Trophoblast cell (in vitro differentiated cells and primary cell): ENCODE measurements around the gene CERS6.

Experiments used
- DNase-seq, 2 donors: peaks; one replicate each; pipeline ENCODE4 v3.0.0-alpha.2; 2016
- H2AFZ ChIP-seq: 2 replicates; pipeline ENCODE4 v1.6.1; 2013; ENCODE audit warnings: low read length, moderate library complexity, mild to moderate bottlenecking; ENCODE audit not compliant: insufficient read depth, poor library complexity
- H2AK5ac ChIP-seq: 2 replicates; pipeline ENCODE4 v1.6.1; 2013; ENCODE audit warnings: mild to moderate bottlenecking, low read length
- H2BK120ac ChIP-seq: 2 replicates; pipeline ENCODE4 v1.6.1; 2013; ENCODE audit warnings: low read length, mild to moderate bottlenecking, moderate library complexity; ENCODE audit not compliant: insufficient read depth, poor library complexity
- H2BK12ac ChIP-seq: 2 replicates; pipeline ENCODE4 v1.6.1; 2013; ENCODE audit warnings: mild to moderate bottlenecking, low read length, moderate library complexity
- H2BK5ac ChIP-seq: 2 replicates; pipeline ENCODE4 v1.6.1; 2013; ENCODE audit warnings: low read length, low read depth, moderate library complexity, mild to moderate bottlenecking; ENCODE audit not compliant: poor library complexity
- H3K14ac ChIP-seq: 2 replicates; pipeline ENCODE4 v1.6.1; 2013; ENCODE audit warnings: mild to moderate bottlenecking, low read length
- H3K18ac ChIP-seq: 2 replicates; pipeline ENCODE4 v1.6.1; 2013; ENCODE audit warnings: mild to moderate bottlenecking, low read length
- H3K23ac ChIP-seq: 2 replicates; pipeline ENCODE4 v1.6.1; 2013; ENCODE audit warnings: low read length
- H3K27ac ChIP-seq: 2 replicates; pipeline ENCODE4 v1.5.1; 2013; ENCODE audit warnings: low read depth, mild to moderate bottlenecking, inconsistent platforms, low read length, moderate library complexity
- H3K27me3 ChIP-seq: 2 replicates; pipeline ENCODE4 v1.6.1; 2013; ENCODE audit warnings: inconsistent platforms, mild to moderate bottlenecking, low read length, moderate library complexity; ENCODE audit not compliant: insufficient read depth
- H3K36me3 ChIP-seq, 2 experiments: 1 replicate in 1 of 2; 2 replicates in 1 of 2; pipeline ENCODE4 v1.6.1; 2013; ENCODE audit warnings: low read length in 2 of 2, mild to moderate bottlenecking in 2 of 2, moderate library complexity in 1 of 2; ENCODE audit not compliant: insufficient read depth in 2 of 2, control insufficient read depth in 1 of 2
- H3K4ac ChIP-seq: 2 replicates; pipeline ENCODE4 v1.6.1; 2013; ENCODE audit warnings: low read depth, mild to moderate bottlenecking, low read length, moderate library complexity
- H3K4me1 ChIP-seq, 2 experiments: 1 replicate in 1 of 2; 2 replicates in 1 of 2; pipeline ENCODE4 v1.6.1; 2013; ENCODE audit warnings: low read length in 2 of 2, mild to moderate bottlenecking in 2 of 2, moderate library complexity in 1 of 2; ENCODE audit not compliant: insufficient read depth in 2 of 2, control insufficient read depth in 1 of 2
- H3K4me2 ChIP-seq: 2 replicates; pipeline ENCODE4 v1.6.1; 2013; ENCODE audit warnings: inconsistent platforms, mild to moderate bottlenecking, low read length, moderate library complexity
- H3K4me3 ChIP-seq: 2 replicates; pipeline ENCODE4 v1.5.1; 2013; ENCODE audit warnings: mild to moderate bottlenecking, low read depth, low read length, inconsistent platforms
- H3K79me1 ChIP-seq: one replicate; pipeline ENCODE4 v1.6.1; 2013; ENCODE audit warnings: low read length
- H3K79me2 ChIP-seq: 2 replicates; pipeline ENCODE4 v1.6.1; 2013; ENCODE audit warnings: low read length, mild to moderate bottlenecking; ENCODE audit not compliant: control insufficient read depth, insufficient read depth, poor library complexity
- H3K9ac ChIP-seq: 2 replicates; pipeline ENCODE4 v1.6.1; 2013; ENCODE audit warnings: mild to moderate bottlenecking, low read length
- H3K9me3 ChIP-seq: 2 replicates; pipeline ENCODE4 v1.6.1; 2013; ENCODE audit warnings: low read depth, mild to moderate bottlenecking, control low read depth, inconsistent platforms, low read length; ENCODE audit not compliant: insufficient read depth
- H4K12ac ChIP-seq: 2 replicates; pipeline ENCODE4 v1.6.1; 2013; ENCODE audit warnings: low read depth, mild to moderate bottlenecking, low read length, moderate library complexity
- H4K8ac ChIP-seq: 2 replicates; pipeline ENCODE4 v1.6.1; 2013; ENCODE audit warnings: low read depth, mild to moderate bottlenecking, low read length, moderate library complexity
- H4K91ac ChIP-seq: one replicate; pipeline ENCODE4 v1.6.1; 2013; ENCODE audit warnings: low read depth, mild to moderate bottlenecking, low read length, moderate library complexity
- WGBS: extraction: QIAGEN DNeasy Blood & Tissue Kit; methylation state at CpG from one replicate; pipeline ENCODE4 v1.1.7; 2013; ENCODE audit warnings: missing lambda C conversion rate; ENCODE audit not compliant: insufficient read length, insufficient coverage; ENCODE audit errors: extremely low coverage; 5-methylcytosine and 5-hydroxymethylcytosine counted together

Gene CERS6

DNA sequence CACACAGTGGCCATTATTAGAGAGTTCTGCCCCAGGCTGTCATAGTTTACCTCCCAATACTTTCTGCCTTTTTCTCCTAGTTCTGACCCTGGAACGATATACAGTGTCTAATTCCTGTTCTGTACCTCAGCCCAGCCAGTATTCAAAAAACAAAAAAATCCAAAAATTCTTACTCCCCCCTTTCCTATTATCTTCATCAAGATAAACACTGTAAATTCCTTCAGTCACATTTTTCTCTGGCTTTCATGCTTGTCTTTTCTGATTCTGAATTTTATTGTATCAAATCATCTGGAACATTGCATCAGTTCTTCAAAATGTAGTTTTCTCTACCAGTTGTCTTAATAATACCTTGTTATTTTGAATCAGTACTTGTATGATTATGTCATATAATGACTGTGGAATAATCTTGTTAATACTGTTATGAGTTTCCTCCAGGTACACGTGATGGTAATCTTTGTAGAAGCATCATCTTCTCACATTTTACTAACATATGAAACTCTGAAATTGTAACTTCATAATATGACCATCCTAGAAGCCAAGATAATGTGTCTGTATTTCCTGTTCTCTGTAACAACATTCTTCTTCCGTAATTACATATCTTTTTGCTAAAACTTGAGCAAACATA is 267.3 kb downstream of the CERS6 start:
- no peaks in the 10 kb centered on the region for H3K79me2 ChIP-seq
- H4K8ac ChIP-seq: no peak overlapping the region
- no peak overlapping the region for H3K4ac ChIP-seq
- no peak overlapping the region for H4K91ac ChIP-seq
- H3K36me3 ChIP-seq: peaks cover 1 to 2% of the 10 kb centered on the region in 2 experiments
- no peak overlapping the region for H3K23ac ChIP-seq
- peaks cover 3 to 4% of the 10 kb centered on the region in 2 experiments for H3K4me1 ChIP-seq
- no peak overlapping the region for H2AFZ ChIP-seq
- H3K14ac ChIP-seq: no peak overlapping the region
- H3K27me3 ChIP-seq: no peaks in the 10 kb centered on the region
- no peak overlapping the region for H2BK120ac ChIP-seq
- no CpG with 5 or more reads among the region's 3 CpGs for WGBS
- DNase-seq: peak; percentile 49 to 83
- H2BK12ac ChIP-seq: no peak overlapping the region
- no peak overlapping the region for H3K27ac ChIP-seq
- H2AK5ac ChIP-seq: no peak overlapping the region
- H3K9ac ChIP-seq: no peak overlapping the region
- H3K4me2 ChIP-seq: no peak overlapping the region
- H2BK5ac ChIP-seq: no peak overlapping the region
- H3K9me3 ChIP-seq: no peaks in the 10 kb centered on the region
- H3K18ac ChIP-seq: no peak overlapping the region
- H4K12ac ChIP-seq: no peak overlapping the region
- no peak overlapping the region for H3K4me3 ChIP-seq
- H3K79me1 ChIP-seq: no peaks in the 10 kb centered on the region

- WGBS: no CpG with 5 or more reads among the region's 3 CpGs
- H3K14ac ChIP-seq: no peak overlapping the region
- H3K9ac ChIP-seq: no peak overlapping the region
Measured at GRCh38 chr2:168726375-168726774, 270.3 kb downstream of the CERS6 start.

GRCh38 chr2:168727904-168728470 is 271.9 kb downstream of the CERS6 start:
- Histone ChIP-seq H3K14ac (no peak overlapping the region), H4K91ac (no peak overlapping the region), H4K12ac (no peak overlapping the region), H3K23ac (no peak overlapping the region), H3K27me3 (no peaks in the 10 kb centered on the region), H3K9me3 (no peaks in the 10 kb centered on the region), H3K27ac (no peak overlapping the region), H4K8ac (peak overlapping the region; percentile 28), H3K18ac (no peak overlapping the region), H2AK5ac (no peak overlapping the region), H3K79me2 (no peaks in the 10 kb centered on the region), H3K4me2 (no peak overlapping the region), H3K9ac (no peak overlapping the region), H2AFZ (no peak overlapping the region), H3K4me1 (no peaks in the 10 kb centered on the region), H3K79me1 (no peaks in the 10 kb centered on the region), H2BK5ac (no peak overlapping the region), H3K4me3 (no peak overlapping the region), H3K36me3 (no peaks in the 10 kb centered on the region), H2BK120ac (no peak overlapping the region), H2BK12ac (no peak overlapping the region), H3K4ac (no peak overlapping the region)
- no CpG with 5 or more reads among the region's 5 CpGs for WGBS
- no peak for DNase-seq

More at GRCh38 chr2:168726375-168726774, 270.3 kb downstream of the CERS6 start:
- Histone ChIP-seq H4K12ac (no peak overlapping the region), H2BK120ac (no peak overlapping the region), H4K8ac (no peak overlapping the region), H3K4me1 (peaks cover 3 to 4% of the 10 kb centered on the region in 2 experiments), H2AFZ (no peak overlapping the region), H3K27me3 (no peaks in the 10 kb centered on the region), H3K79me1 (no peaks in the 10 kb centered on the region), H3K4me3 (no peak overlapping the region), H2BK12ac (no peak overlapping the region), H3K23ac (no peak overlapping the region), H3K4me2 (no peak overlapping the region), H3K18ac (no peak overlapping the region), H3K4ac (no peak overlapping the region), H3K36me3 (no peaks in the 10 kb centered on the region), H2BK5ac (no peak overlapping the region), H2AK5ac (no peak overlapping the region), H3K79me2 (no peaks in the 10 kb centered on the region), H3K27ac (no peak overlapping the region), H3K9me3 (no peaks in the 10 kb centered on the region), H4K91ac (no peak overlapping the region)
- no peak for DNase-seq

- Histone ChIP-seq H3K79me2 (no peaks in the 10 kb centered on the region), H3K14ac (no peak overlapping the region), H2AFZ (no peak overlapping the region), H2BK12ac (no peak overlapping the region), H2BK5ac (no peak overlapping the region), H3K27ac (no peak overlapping the region), H4K8ac (no peak overlapping the region), H3K4me1 (no peaks in the 10 kb centered on the region), H3K36me3 (no peaks in the 10 kb centered on the region), H3K23ac (no peak overlapping the region), H3K18ac (no peak overlapping the region), H3K4ac (no peak overlapping the region), H2AK5ac (no peak overlapping the region), H2BK120ac (no peak overlapping the region), H3K9ac (no peak overlapping the region), H3K79me1 (no peaks in the 10 kb centered on the region), H4K12ac (no peak overlapping the region), H3K9me3 (no peaks in the 10 kb centered on the region), H3K4me3 (no peak overlapping the region), H3K27me3 (no peaks in the 10 kb centered on the region), H4K91ac (no peak overlapping the region), H3K4me2 (no peak overlapping the region)
- WGBS: no CpG with 5 or more reads among the region's 2 CpGs
- DNase-seq: no peak
Measured at GRCh38 chr2:168729455-168729854, 273.4 kb downstream of the CERS6 start.
